Keratinocyte (primary cell): ENCODE data around the gene HOOK2. TPM values are rescaled to one million over a fixed set of nuclear protein-coding genes. Genes with fewer than 3 reads are reported as not detected.
A peak's percentile ranks its signal among the peaks of the same experiment; 100 is the strongest.

ENCODE experiments used
- DNase-seq: peaks from one replicate; pipeline ENCODE4 v3.0.0-alpha.2; 2011; ENCODE audit warnings: low read depth, missing footprints, low spot score
- FAIRE-seq: peaks from 2 replicates; lab custom pipeline; 2011; peaks lifted over from hg19 to GRCh38; lab: Jason Lieb, UNC
- H2AFZ ChIP-seq: 2 replicates; pipeline ENCODE4 v1.6.0; 2012; ENCODE audit warnings: low read length, control low read depth, inconsistent platforms; ENCODE audit not compliant: control insufficient read depth
- H3K27ac ChIP-seq: 2 replicates; pipeline ENCODE4 v1.5.1; 2011; ENCODE audit warnings: low read length; ENCODE audit not compliant: control insufficient read depth, insufficient read depth
- H3K27me3 ChIP-seq: 3 replicates; pipeline ENCODE4 v1.6.0; 2011; ENCODE audit warnings: low read length; ENCODE audit not compliant: control insufficient read depth, insufficient read depth; ENCODE audit errors: extremely low read depth
- H3K36me3 ChIP-seq, 2 experiments: 2 replicates in 1 of 2; 3 replicates in 1 of 2; pipeline ENCODE4 v1.5.1; 2011; ENCODE audit warnings: low read length in 2 of 2, mild to moderate bottlenecking in 1 of 2; ENCODE audit not compliant: control insufficient read depth in 2 of 2, insufficient read depth in 2 of 2; ENCODE audit errors: extremely low read depth in 1 of 2
- H3K4me1 ChIP-seq: 3 replicates; pipeline ENCODE4 v1.5.1; 2011; ENCODE audit warnings: low read length; ENCODE audit not compliant: control insufficient read depth, insufficient read depth; ENCODE audit errors: extremely low read depth
- H3K4me2 ChIP-seq: 3 replicates; pipeline ENCODE4 v1.6.0; 2011; ENCODE audit warnings: low read depth, low read length; ENCODE audit not compliant: control insufficient read depth, insufficient read depth; ENCODE audit errors: extremely low read depth
- H3K4me3 ChIP-seq, 3 experiments: fragments of 200-600 bp in 1 of 3; sonication (generic) in 1 of 3; 2 replicates in 2 of 3; 3 replicates in 1 of 3; pipeline ENCODE4 v1.5.1; 2011 to 2016; ENCODE audit warnings: low read length in 3 of 3, mild to moderate bottlenecking in 3 of 3, control low read depth in 2 of 3, inconsistent platforms in 1 of 3, low read depth in 1 of 3, mixed read lengths in 1 of 3, mixed run types in 1 of 3, moderate library complexity in 1 of 3; ENCODE audit not compliant: control insufficient read depth in 2 of 3, insufficient read depth in 2 of 3; ENCODE audit errors: extremely low read depth in 1 of 3
- H3K79me2 ChIP-seq: 2 replicates; pipeline ENCODE4 v1.6.0; 2012; ENCODE audit warnings: low read length; ENCODE audit not compliant: control insufficient read depth, insufficient read depth
- H3K9ac ChIP-seq: 3 replicates; pipeline ENCODE4 v1.6.0; 2011; ENCODE audit warnings: low read length; ENCODE audit not compliant: control insufficient read depth, insufficient read depth; ENCODE audit errors: extremely low read depth
- H3K9me1 ChIP-seq: 3 replicates; pipeline ENCODE4 v1.6.0; 2011; ENCODE audit warnings: low read length; ENCODE audit not compliant: control insufficient read depth, insufficient read depth; ENCODE audit errors: extremely low read depth
- H3K9me3 ChIP-seq: 2 replicates; pipeline ENCODE4 v1.5.1; 2012; ENCODE audit warnings: low read depth, low read length; ENCODE audit not compliant: control insufficient read depth
- H4K20me1 ChIP-seq: 3 replicates; pipeline ENCODE4 v1.6.0; 2011; ENCODE audit warnings: low read length; ENCODE audit not compliant: control insufficient read depth, insufficient read depth; ENCODE audit errors: extremely low read depth
- EZH2 ChIP-seq: IDR thresholded peaks from one replicate; pipeline ENCODE4 v1.6.1; 2012; ENCODE audit warnings: inconsistent platforms, mild to moderate bottlenecking, low read length, moderate library complexity
- dilution Hi-C: fragments of 300-500 bp; cut with MboI; formaldehyde crosslinking; loops from one replicate; pipeline ENCODE4 v1.7.0; 2020; ENCODE audit warnings: low sequenced_read_pairs; ENCODE audit not compliant: extremely low pct_ligation_motif_present
- polyA plus RNA-seq, 5 experiments: library from polyadenylated mRNA; depleted of rRNA in 3 of 5; stranded (reverse) in 3 of 5; stranded (forward) in 1 of 5; unstranded in 1 of 5; fragments of >200 nt; gene quantifications; 1 replicate in 1 of 5; 2 replicates in 3 of 5; 3 replicates in 1 of 5; pipeline versions ENCODE4 v1.2.1 to v1.2.3, GENCODE V29; 2011 to 2012; ENCODE audit warnings: missing spikeins in 2 of 5, low read depth in 1 of 5, low replicate concordance in 1 of 5
- TF ChIP-seq, protein P1 (sequence below), 3 experiments: IDR thresholded peaks in 1 of 3; conservative IDR thresholded peaks in 1 of 3; optimal IDR thresholded peaks in 1 of 3; 2 replicates in 2 of 3; 3 replicates in 1 of 3; pipeline versions ENCODE3 to v1.5.1; 2011; ENCODE audit warnings: low read length in 3 of 3, mild to moderate bottlenecking in 3 of 3, moderate library complexity in 2 of 3, control low read depth in 1 of 3, inconsistent platforms in 1 of 3; ENCODE audit not compliant: insufficient read depth in 2 of 3; ENCODE audit errors: extremely low read depth in 1 of 3

The HOOK2 gene
- polyA plus RNA-seq, 1 donor (not counting 4 experiments of a cell fraction or from before 2014, with no cell fraction given): 21.9 TPM

DNA sequence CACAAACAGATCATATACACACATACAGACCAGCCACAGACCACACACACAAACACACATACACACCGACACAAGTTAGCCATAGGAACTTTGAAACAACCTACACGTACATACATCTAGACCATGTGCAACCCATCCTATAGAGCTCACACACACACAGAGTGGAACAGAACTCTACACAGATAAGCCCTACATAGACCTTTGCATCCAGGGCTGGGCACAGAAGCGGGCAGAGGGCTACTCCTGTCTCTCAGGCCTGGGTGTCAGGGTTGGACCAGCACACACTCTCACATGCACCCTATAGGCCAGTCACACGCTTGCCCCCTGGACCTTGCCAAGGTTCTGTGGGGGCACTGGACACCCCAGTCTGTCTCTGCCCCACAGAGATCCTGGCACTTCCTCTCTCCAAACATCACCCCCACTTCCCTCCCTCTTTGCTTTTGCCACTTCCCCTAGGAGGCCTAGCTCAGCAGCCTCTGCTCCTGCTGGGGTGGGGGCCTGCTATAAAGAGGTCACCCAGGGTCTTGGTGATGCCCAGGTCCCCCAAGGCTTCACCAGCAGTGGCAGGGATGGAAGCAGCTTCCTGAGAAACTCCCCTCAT, 10.2 kb upstream of the HOOK2 start:
- Histone ChIP-seq H3K9ac (peak overlapping the region; percentile 63), H2AFZ (peak overlapping the region; percentile 11), H3K9me3 (no peaks in the 10 kb centered on the region), H3K9me1 (no peaks in the 10 kb centered on the region), H3K4me2 (peak overlapping the region; percentile 46), H3K79me2 (no peaks in the 10 kb centered on the region), H3K36me3 (no peaks in the 10 kb centered on the region), H4K20me1 (no peaks in the 10 kb centered on the region), H3K27me3 (no peaks in the 10 kb centered on the region), H3K4me1 (peaks cover 70% of the 10 kb centered on the region), H3K4me3 (no peak overlapping the region), H3K27ac (peak overlapping the region; percentile 81)
- FAIRE-seq (no peak), DNase-seq (no peak)
- TF ChIP-seq EZH2: no peak
- TF ChIP-seq, protein P1, sequence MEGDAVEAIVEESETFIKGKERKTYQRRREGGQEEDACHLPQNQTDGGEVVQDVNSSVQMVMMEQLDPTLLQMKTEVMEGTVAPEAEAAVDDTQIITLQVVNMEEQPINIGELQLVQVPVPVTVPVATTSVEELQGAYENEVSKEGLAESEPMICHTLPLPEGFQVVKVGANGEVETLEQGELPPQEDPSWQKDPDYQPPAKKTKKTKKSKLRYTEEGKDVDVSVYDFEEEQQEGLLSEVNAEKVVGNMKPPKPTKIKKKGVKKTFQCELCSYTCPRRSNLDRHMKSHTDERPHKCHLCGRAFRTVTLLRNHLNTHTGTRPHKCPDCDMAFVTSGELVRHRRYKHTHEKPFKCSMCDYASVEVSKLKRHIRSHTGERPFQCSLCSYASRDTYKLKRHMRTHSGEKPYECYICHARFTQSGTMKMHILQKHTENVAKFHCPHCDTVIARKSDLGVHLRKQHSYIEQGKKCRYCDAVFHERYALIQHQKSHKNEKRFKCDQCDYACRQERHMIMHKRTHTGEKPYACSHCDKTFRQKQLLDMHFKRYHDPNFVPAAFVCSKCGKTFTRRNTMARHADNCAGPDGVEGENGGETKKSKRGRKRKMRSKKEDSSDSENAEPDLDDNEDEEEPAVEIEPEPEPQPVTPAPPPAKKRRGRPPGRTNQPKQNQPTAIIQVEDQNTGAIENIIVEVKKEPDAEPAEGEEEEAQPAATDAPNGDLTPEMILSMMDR (optimal IDR thresholded peaks at IDR 0.05 in 1 of 3, IDR thresholded peaks at IDR 0.05 in 1 of 3, conservative IDR thresholded peaks at IDR 0.05 in 1 of 3; ENCODE audit: extremely low read depth in 1 of 3, insufficient read depth in 2 of 3, low read length in 3 of 3): no peak
- dilution Hi-C loops: no loop called here

DNA sequence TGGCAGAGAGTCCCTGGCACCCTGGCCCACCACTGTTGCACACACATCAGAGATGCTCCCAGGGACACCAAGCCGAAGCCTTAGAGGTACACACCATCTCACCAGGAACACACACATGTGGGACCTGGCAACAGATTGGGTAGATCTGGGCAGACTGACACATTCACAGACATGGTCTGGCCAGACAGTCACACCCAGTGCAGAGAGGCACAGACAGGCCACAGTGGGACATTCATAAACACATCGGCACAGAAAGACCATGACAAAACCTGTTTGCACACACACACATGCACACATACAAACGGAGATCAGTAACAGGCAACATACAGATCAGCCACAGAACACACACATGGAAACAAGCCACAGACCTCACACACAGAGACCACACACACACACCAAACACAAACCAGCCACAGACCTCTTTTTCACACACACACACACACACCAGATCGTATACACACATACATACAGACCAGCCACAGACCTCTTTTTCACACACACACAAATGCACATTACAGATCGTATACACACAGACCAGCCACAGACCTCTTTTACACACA, 9.6 kb upstream of the HOOK2 start:
- Histone ChIP-seq H3K9me1 (no peaks in the 10 kb centered on the region), H3K36me3 (no peaks in the 10 kb centered on the region), H3K4me2 (peak overlapping the region; percentile 46), H4K20me1 (no peaks in the 10 kb centered on the region), H3K9me3 (no peaks in the 10 kb centered on the region), H3K9ac (peak overlapping the region; percentile 71), H3K79me2 (no peaks in the 10 kb centered on the region), H3K27me3 (no peaks in the 10 kb centered on the region), H3K4me3 (no peak overlapping the region), H2AFZ (no peak overlapping the region), H3K4me1 (peaks cover 68% of the 10 kb centered on the region), H3K27ac (peak overlapping the region; percentile 81)
- DNase-seq (no peak), FAIRE-seq (no peak)
- no peak for TF ChIP-seq EZH2
- TF ChIP-seq, protein P1 (optimal IDR thresholded peaks at IDR 0.05 in 1 of 3, IDR thresholded peaks at IDR 0.05 in 1 of 3, conservative IDR thresholded peaks at IDR 0.05 in 1 of 3; ENCODE audit: extremely low read depth in 1 of 3, insufficient read depth in 2 of 3, low read length in 3 of 3): no peak
- dilution Hi-C loops: no loop called here
